MM.1S (cell line): ENCODE measurements around the gene PRIMPOL.
A peak's percentile ranks its signal among the peaks of the same experiment; 100 is the strongest.

Source experiments
- DNase-seq: peaks from one replicate; pipeline ENCODE4 v3.0.0-alpha.2; 2015
- H2AFZ ChIP-seq: fragments of 300-600 bp; sonication (generic); 2 replicates; pipeline ENCODE4 v1.6.0; 2016; ENCODE audit warnings: antibody characterized with exemption, low read length
- H3F3A ChIP-seq: fragments of 300-600 bp; sonication (generic); 2 replicates; pipeline ENCODE4 v1.6.1; 2016; ENCODE audit warnings: mild to moderate bottlenecking, antibody characterized with exemption, low read length, moderate library complexity, mixed read lengths; ENCODE audit not compliant: insufficient read depth
- H3K27ac ChIP-seq: fragments of 300-600 bp; sonication (generic); 2 replicates; pipeline ENCODE4 v1.5.1; 2016; ENCODE audit warnings: mild to moderate bottlenecking, low read length
- H3K27me3 ChIP-seq: fragments of 300-600 bp; sonication (generic); replicated peaks from 2 replicates; pipeline ENCODE4 v1.6.0; 2016; ENCODE audit warnings: low read length; ENCODE audit not compliant: insufficient read depth
- H3K36me3 ChIP-seq: fragments of 300-600 bp; sonication (generic); replicated peaks from 2 replicates; pipeline ENCODE4 v1.6.1; 2016; ENCODE audit warnings: mild to moderate bottlenecking, low read length, mixed read lengths; ENCODE audit not compliant: insufficient read depth
- H3K4me1 ChIP-seq: fragments of 300-600 bp; sonication (generic); 2 replicates; pipeline ENCODE4 v1.6.1; 2016; ENCODE audit warnings: low read length, mixed read lengths
- H3K4me2 ChIP-seq: fragments of 300-600 bp; sonication (generic); 2 replicates; pipeline ENCODE4 v1.6.0; 2016; ENCODE audit warnings: low read depth, low read length
- H3K4me3 ChIP-seq: fragments of 300-600 bp; sonication (generic); 2 replicates; pipeline ENCODE4 v1.5.1; 2016; ENCODE audit warnings: low read length, mixed read lengths
- H3K79me2 ChIP-seq: fragments of 300-600 bp; sonication (generic); 2 replicates; pipeline ENCODE4 v1.6.1; 2016; ENCODE audit warnings: mixed run types, low read length, mixed read lengths
- H3K9ac ChIP-seq: fragments of 300-600 bp; sonication (generic); 2 replicates; pipeline ENCODE4 v1.6.1; 2016; ENCODE audit warnings: low read length, mixed read lengths
- H3K9me2 ChIP-seq: fragments of 300-600 bp; sonication (generic); replicated peaks from 2 replicates; pipeline ENCODE4 v1.6.1; 2016; ENCODE audit warnings: mild to moderate bottlenecking, low read length, mixed read lengths; ENCODE audit not compliant: insufficient read depth
- H3K9me3 ChIP-seq: fragments of 300-600 bp; sonication (generic); replicated peaks from 2 replicates; pipeline ENCODE4 v1.6.1; 2016; ENCODE audit warnings: mild to moderate bottlenecking, low read length, mixed read lengths; ENCODE audit not compliant: insufficient read depth
- H4K20me1 ChIP-seq: fragments of 300-600 bp; sonication (generic); 2 replicates; pipeline ENCODE4 v1.6.1; 2016; ENCODE audit warnings: mild to moderate bottlenecking, low read length, moderate library complexity, mixed read lengths; ENCODE audit not compliant: insufficient read depth
- CTCF ChIP-seq: fragments of 300-600 bp; sonication (generic); IDR thresholded peaks from 2 replicates; pipeline ENCODE4 v1.5.1; 2016; ENCODE audit warnings: antibody characterized with exemption, low read length, mixed read lengths
- EZH2 ChIP-seq: fragments of 300-600 bp; sonication (generic); optimal IDR thresholded peaks from 2 replicates; pipeline ENCODE3; 2017; ENCODE audit warnings: low read depth, mild to moderate bottlenecking, antibody characterized with exemption, low read length, mixed read lengths
- EZH2phosphoT487 ChIP-seq: fragments of 300-600 bp; sonication (generic); IDR thresholded peaks from 2 replicates; pipeline ENCODE4 v1.6.1; 2018; ENCODE audit warnings: antibody characterized with exemption, low read length

Gene PRIMPOL

GRCh38 chr4:184699941-184700340 is 50.4 kb downstream of the PRIMPOL start:
- TF ChIP-seq EZH2 (no peak), CTCF (no peak), EZH2phosphoT487 (no peak)
- H3K9me3 ChIP-seq = no peaks in the 10 kb centered on the region
- peaks cover 46% of the 10 kb centered on the region for H3F3A ChIP-seq
- peaks cover 29% of the 10 kb centered on the region for H3K79me2 ChIP-seq
- no peaks in the 10 kb centered on the region for H3K27me3 ChIP-seq
- H3K4me3 ChIP-seq = no peak overlapping the region
- no peak for DNase-seq
- H3K4me2 ChIP-seq = no peak overlapping the region
- H4K20me1 ChIP-seq = no peaks in the 10 kb centered on the region
- H2AFZ ChIP-seq = no peak overlapping the region
- peaks cover 23% of the 10 kb centered on the region for H3K36me3 ChIP-seq
- no peak overlapping the region for H3K9ac ChIP-seq
- H3K27ac ChIP-seq = no peak overlapping the region
- no peaks in the 10 kb centered on the region for H3K9me2 ChIP-seq
- peaks cover 45% of the 10 kb centered on the region for H3K4me1 ChIP-seq

- Histone ChIP-seq H4K20me1 (no peaks in the 10 kb centered on the region), H3K27me3 (no peaks in the 10 kb centered on the region), H3K4me1 (peaks cover 48% of the 10 kb centered on the region), H3K9me3 (no peaks in the 10 kb centered on the region), H3K9me2 (no peaks in the 10 kb centered on the region), H3F3A (peaks cover 41% of the 10 kb centered on the region), H3K4me3 (no peak overlapping the region), H3K4me2 (no peak overlapping the region), H3K27ac (no peak overlapping the region), H2AFZ (no peak overlapping the region), H3K79me2 (peaks cover 36% of the 10 kb centered on the region), H3K9ac (no peak overlapping the region), H3K36me3 (peaks cover 16% of the 10 kb centered on the region)
- no peak for DNase-seq
- TF ChIP-seq EZH2 (no peak), CTCF (no peak), EZH2phosphoT487 (no peak)
Measured at GRCh38 chr4:184702114-184702513, 52.6 kb downstream of the PRIMPOL start.

- Histone ChIP-seq H2AFZ (no peak overlapping the region), H3K4me3 (no peak overlapping the region), H4K20me1 (no peaks in the 10 kb centered on the region; the same call in 1 of the 2 replicates), H3K4me2 (peak overlapping the region; percentile 70), H3K79me2 (peaks cover 42% of the 10 kb centered on the region), H3K9ac (no peak overlapping the region; the same call in 1 of the 2 replicates), H3K36me3 (peaks cover 16% of the 10 kb centered on the region; the same call in 1 of the 2 replicates), H3F3A (peaks cover 6% of the 10 kb centered on the region), H3K9me3 (no peaks in the 10 kb centered on the region), H3K27me3 (no peaks in the 10 kb centered on the region), H3K4me1 (peaks cover 19% of the 10 kb centered on the region), H3K9me2 (no peaks in the 10 kb centered on the region), H3K27ac (peak overlapping the region; percentile 66; the same call in 1 of the 2 replicates)
- TF ChIP-seq EZH2 (no peak), CTCF (no peak), EZH2phosphoT487 (no peak)
- peak; percentile 85 for DNase-seq
Measured at GRCh38 chr4:184705692-184706091, 56.2 kb downstream of the PRIMPOL start.
